ENCODE data around the gene RPS15A.

DNA sequence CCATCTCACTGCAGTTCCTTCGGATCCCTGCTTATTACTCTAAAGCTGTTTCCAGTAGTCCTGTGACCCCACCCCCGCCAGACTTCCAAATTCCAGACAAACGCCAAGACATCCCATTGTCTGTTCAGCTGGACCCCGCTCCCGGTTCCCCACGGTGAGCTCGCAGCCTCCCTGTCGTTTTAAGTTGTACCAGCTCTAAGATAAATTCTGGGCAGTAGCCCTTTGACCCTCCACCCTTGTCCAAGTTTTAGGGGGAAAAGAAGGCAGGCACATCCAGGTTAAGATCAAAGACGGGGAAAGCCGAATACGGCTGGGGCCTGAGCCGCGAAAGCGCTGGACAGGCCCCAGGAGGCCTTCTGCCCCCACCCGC, 10.6 kb upstream of the RPS15A start:
- no peak for TF ChIP-seq POLR2A (IDR thresholded peaks at IDR 0.05)
- no peak for TF ChIP-seq CTCF (IDR thresholded peaks at IDR 0.05)

Measured in heart left ventricle (tissue), 13 donors.